GM12878 (cell line): ENCODE results near the gene SP1. TPM values are rescaled to one million over a fixed set of nuclear protein-coding genes. Genes with fewer than 3 reads are reported as not detected.
A peak's percentile ranks its signal among the peaks of the same experiment; 100 is the strongest.

Experiments
- BCL11A ChIP-seq: IDR thresholded peaks from 2 replicates; pipeline ENCODE4 v1.6.1; 2011; ENCODE audit warnings: low read depth, low read length
- EED ChIP-seq: sonication (generic); IDR thresholded peaks from 2 replicates; pipeline ENCODE4 v1.6.1; 2016; ENCODE audit warnings: antibody characterized with exemption, low read depth
- ESRRA ChIP-seq: IDR thresholded peaks from 2 replicates; pipeline ENCODE4 v1.6.1; 2012; ENCODE audit warnings: mild to moderate bottlenecking, low read length, improper control_type of control experiment
- GABPA ChIP-seq: IDR thresholded peaks from 2 replicates; pipeline ENCODE4 v1.6.1; 2014; ENCODE audit warnings: antibody characterized with exemption, low read depth, mild to moderate bottlenecking, inconsistent platforms
- GATAD2B ChIP-seq: fragments of 450-650 bp; conservative IDR thresholded peaks from 2 replicates; pipeline ENCODE4 v1.6.1; 2017; ENCODE audit warnings: low read depth, mild to moderate bottlenecking, moderate library complexity
- KDM1A ChIP-seq: fragments of 200-600 bp; sonication (generic); IDR thresholded peaks from 2 replicates; pipeline ENCODE4 v1.6.1; 2016; ENCODE audit warnings: borderline replicate concordance
- POLR2AphosphoS5 ChIP-seq: IDR thresholded peaks from 2 replicates; pipeline ENCODE4 v1.6.1; 2011; ENCODE audit warnings: mild to moderate bottlenecking, low read length, inconsistent platforms
- SREBF2 ChIP-seq: IDR thresholded peaks from 2 replicates; pipeline ENCODE4 v1.6.1; 2012; ENCODE audit warnings: mild to moderate bottlenecking, low read length
- polyA plus RNA-seq, 11 experiments: library from polyadenylated mRNA; depleted of rRNA in 4 of 11; unstranded in 6 of 11; stranded (reverse) in 5 of 11; fragments of >200 nt; fragmentation: Nextera tagmentation in 4 of 11; fragmentation: Illumina TruSeq in 1 of 11; extraction: Ambion mirVana in 4 of 11; extraction: Trizol in 1 of 11; gene quantifications; 1 replicate in 1 of 11; 2 replicates in 10 of 11; pipeline versions ENCODE4 v1.2.1 to v1.2.3, GENCODE V29; 2011 to 2016; ENCODE audit warnings: inconsistent platforms in 2 of 11, missing spikeins in 2 of 11, low read depth in 1 of 11
- total RNA-seq, 4 experiments: library from RNA; depleted of rRNA in 3 of 4; stranded (reverse); fragments of >200 nt in 3 of 4; fragmentation: Illumina TruSeq in 1 of 4; extraction: Trizol in 1 of 4; gene quantifications; 2 replicates each; pipeline versions ENCODE4 v1.2.1 to v1.2.3, GENCODE V29; 2013 to 2021
- TF ChIP-seq, protein P1 (sequence below): IDR thresholded peaks from 2 replicates; pipeline ENCODE4 v1.6.1; 2012; ENCODE audit warnings: improper control_type of control experiment, low read depth, low read length; ENCODE audit not compliant: insufficient replicate concordance
- TF ChIP-seq, protein P2 (sequence below): IDR thresholded peaks from 2 replicates; pipeline ENCODE4 v1.6.1; 2012; ENCODE audit warnings: mild to moderate bottlenecking, low read depth, low read length
- TF ChIP-seq, protein P3 (sequence below): fragments of 450-650 bp; IDR thresholded peaks from 2 replicates; pipeline ENCODE4 v1.6.1; 2017; ENCODE audit warnings: borderline replicate concordance
- TF ChIP-seq, protein P4 (sequence below): fragments of 450-650 bp; IDR thresholded peaks from 2 replicates; pipeline ENCODE4 v1.6.1; 2017; ENCODE audit warnings: mild to moderate bottlenecking, moderate library complexity
- TF ChIP-seq, protein P5 (sequence below): IDR thresholded peaks from 2 replicates; pipeline ENCODE4 v1.6.1; 2011; ENCODE audit warnings: borderline replicate concordance, low read depth, mild to moderate bottlenecking, moderate library complexity, low read length; ENCODE audit not compliant: insufficient read depth, poor library complexity, severe bottlenecking

The SP1 gene
- total and polyA plus RNA-seq, 10 of the 15 experiments (the other 5 are each of a cell fraction or from before 2014, with no cell fraction given): 3.3 to 52.0 (median 25.2) TPM

DNA sequence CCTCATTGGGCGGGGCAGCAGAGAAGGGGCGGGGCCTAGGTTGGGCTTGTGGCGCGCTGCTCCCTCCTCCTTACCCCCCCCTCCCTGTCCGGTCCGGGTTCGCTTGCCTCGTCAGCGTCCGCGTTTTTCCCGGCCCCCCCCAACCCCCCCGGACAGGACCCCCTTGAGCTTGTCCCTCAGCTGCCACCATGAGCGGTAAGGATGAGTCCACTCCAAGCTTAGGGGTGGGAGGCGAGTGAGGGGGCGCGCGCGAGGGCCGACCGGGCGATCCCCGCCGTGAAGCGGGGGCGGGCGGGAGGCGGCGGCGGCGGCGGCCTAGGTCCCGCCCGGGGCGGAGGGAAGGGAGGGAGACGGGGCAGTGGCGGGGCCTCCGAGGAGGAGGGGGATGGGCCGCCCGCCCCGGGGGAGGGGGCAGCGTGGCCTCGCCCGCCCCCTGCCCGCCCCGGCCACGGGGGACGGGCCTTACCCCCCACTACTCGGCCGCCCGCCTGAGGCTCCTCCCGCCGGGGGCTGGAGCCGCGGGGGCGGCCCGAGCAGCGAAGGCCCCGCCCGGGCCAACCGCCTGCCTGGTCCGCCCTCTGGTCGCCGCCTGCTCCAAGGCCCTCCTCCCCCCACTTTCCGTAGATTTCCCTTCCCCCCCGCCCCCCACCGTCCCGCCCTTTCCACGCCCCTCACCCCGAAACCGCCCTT, at the start of gene SP1 (continued):
- TF ChIP-seq EED (no peak), GABPA (no peak), SREBF2 (no peak), POLR2AphosphoS5 (no peak), ESRRA (no peak), BCL11A (no peak), GATAD2B (peak; percentile 40; the same call in 1 of the 2 replicates), KDM1A (no peak)
- TF ChIP-seq, protein P1, sequence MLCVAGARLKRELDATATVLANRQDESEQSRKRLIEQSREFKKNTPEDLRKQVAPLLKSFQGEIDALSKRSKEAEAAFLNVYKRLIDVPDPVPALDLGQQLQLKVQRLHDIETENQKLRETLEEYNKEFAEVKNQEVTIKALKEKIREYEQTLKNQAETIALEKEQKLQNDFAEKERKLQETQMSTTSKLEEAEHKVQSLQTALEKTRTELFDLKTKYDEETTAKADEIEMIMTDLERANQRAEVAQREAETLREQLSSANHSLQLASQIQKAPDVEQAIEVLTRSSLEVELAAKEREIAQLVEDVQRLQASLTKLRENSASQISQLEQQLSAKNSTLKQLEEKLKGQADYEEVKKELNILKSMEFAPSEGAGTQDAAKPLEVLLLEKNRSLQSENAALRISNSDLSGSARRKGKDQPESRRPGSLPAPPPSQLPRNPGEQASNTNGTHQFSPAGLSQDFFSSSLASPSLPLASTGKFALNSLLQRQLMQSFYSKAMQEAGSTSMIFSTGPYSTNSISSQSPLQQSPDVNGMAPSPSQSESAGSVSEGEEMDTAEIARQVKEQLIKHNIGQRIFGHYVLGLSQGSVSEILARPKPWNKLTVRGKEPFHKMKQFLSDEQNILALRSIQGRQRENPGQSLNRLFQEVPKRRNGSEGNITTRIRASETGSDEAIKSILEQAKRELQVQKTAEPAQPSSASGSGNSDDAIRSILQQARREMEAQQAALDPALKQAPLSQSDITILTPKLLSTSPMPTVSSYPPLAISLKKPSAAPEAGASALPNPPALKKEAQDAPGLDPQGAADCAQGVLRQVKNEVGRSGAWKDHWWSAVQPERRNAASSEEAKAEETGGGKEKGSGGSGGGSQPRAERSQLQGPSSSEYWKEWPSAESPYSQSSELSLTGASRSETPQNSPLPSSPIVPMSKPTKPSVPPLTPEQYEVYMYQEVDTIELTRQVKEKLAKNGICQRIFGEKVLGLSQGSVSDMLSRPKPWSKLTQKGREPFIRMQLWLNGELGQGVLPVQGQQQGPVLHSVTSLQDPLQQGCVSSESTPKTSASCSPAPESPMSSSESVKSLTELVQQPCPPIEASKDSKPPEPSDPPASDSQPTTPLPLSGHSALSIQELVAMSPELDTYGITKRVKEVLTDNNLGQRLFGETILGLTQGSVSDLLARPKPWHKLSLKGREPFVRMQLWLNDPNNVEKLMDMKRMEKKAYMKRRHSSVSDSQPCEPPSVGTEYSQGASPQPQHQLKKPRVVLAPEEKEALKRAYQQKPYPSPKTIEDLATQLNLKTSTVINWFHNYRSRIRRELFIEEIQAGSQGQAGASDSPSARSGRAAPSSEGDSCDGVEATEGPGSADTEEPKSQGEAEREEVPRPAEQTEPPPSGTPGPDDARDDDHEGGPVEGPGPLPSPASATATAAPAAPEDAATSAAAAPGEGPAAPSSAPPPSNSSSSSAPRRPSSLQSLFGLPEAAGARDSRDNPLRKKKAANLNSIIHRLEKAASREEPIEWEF: no peak
- TF ChIP-seq, protein P2, sequence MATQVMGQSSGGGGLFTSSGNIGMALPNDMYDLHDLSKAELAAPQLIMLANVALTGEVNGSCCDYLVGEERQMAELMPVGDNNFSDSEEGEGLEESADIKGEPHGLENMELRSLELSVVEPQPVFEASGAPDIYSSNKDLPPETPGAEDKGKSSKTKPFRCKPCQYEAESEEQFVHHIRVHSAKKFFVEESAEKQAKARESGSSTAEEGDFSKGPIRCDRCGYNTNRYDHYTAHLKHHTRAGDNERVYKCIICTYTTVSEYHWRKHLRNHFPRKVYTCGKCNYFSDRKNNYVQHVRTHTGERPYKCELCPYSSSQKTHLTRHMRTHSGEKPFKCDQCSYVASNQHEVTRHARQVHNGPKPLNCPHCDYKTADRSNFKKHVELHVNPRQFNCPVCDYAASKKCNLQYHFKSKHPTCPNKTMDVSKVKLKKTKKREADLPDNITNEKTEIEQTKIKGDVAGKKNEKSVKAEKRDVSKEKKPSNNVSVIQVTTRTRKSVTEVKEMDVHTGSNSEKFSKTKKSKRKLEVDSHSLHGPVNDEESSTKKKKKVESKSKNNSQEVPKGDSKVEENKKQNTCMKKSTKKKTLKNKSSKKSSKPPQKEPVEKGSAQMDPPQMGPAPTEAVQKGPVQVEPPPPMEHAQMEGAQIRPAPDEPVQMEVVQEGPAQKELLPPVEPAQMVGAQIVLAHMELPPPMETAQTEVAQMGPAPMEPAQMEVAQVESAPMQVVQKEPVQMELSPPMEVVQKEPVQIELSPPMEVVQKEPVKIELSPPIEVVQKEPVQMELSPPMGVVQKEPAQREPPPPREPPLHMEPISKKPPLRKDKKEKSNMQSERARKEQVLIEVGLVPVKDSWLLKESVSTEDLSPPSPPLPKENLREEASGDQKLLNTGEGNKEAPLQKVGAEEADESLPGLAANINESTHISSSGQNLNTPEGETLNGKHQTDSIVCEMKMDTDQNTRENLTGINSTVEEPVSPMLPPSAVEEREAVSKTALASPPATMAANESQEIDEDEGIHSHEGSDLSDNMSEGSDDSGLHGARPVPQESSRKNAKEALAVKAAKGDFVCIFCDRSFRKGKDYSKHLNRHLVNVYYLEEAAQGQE: no peak
- TF ChIP-seq, protein P3, sequence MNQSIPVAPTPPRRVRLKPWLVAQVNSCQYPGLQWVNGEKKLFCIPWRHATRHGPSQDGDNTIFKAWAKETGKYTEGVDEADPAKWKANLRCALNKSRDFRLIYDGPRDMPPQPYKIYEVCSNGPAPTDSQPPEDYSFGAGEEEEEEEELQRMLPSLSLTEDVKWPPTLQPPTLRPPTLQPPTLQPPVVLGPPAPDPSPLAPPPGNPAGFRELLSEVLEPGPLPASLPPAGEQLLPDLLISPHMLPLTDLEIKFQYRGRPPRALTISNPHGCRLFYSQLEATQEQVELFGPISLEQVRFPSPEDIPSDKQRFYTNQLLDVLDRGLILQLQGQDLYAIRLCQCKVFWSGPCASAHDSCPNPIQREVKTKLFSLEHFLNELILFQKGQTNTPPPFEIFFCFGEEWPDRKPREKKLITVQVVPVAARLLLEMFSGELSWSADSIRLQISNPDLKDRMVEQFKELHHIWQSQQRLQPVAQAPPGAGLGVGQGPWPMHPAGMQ: no peak
- TF ChIP-seq, protein P4, sequence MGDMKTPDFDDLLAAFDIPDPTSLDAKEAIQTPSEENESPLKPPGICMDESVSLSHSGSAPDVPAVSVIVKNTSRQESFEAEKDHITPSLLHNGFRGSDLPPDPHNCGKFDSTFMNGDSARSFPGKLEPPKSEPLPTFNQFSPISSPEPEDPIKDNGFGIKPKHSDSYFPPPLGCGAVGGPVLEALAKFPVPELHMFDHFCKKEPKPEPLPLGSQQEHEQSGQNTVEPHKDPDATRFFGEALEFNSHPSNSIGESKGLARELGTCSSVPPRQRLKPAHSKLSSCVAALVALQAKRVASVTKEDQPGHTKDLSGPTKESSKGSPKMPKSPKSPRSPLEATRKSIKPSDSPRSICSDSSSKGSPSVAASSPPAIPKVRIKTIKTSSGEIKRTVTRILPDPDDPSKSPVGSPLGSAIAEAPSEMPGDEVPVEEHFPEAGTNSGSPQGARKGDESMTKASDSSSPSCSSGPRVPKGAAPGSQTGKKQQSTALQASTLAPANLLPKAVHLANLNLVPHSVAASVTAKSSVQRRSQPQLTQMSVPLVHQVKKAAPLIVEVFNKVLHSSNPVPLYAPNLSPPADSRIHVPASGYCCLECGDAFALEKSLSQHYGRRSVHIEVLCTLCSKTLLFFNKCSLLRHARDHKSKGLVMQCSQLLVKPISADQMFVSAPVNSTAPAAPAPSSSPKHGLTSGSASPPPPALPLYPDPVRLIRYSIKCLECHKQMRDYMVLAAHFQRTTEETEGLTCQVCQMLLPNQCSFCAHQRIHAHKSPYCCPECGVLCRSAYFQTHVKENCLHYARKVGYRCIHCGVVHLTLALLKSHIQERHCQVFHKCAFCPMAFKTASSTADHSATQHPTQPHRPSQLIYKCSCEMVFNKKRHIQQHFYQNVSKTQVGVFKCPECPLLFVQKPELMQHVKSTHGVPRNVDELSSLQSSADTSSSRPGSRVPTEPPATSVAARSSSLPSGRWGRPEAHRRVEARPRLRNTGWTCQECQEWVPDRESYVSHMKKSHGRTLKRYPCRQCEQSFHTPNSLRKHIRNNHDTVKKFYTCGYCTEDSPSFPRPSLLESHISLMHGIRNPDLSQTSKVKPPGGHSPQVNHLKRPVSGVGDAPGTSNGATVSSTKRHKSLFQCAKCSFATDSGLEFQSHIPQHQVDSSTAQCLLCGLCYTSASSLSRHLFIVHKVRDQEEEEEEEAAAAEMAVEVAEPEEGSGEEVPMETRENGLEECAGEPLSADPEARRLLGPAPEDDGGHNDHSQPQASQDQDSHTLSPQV: no peak
- TF ChIP-seq, protein P5, sequence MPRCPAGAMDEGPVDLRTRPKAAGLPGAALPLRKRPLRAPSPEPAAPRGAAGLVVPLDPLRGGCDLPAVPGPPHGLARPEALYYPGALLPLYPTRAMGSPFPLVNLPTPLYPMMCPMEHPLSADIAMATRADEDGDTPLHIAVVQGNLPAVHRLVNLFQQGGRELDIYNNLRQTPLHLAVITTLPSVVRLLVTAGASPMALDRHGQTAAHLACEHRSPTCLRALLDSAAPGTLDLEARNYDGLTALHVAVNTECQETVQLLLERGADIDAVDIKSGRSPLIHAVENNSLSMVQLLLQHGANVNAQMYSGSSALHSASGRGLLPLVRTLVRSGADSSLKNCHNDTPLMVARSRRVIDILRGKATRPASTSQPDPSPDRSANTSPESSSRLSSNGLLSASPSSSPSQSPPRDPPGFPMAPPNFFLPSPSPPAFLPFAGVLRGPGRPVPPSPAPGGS: no peak
